HG02588 (cell line): Measurements from ENCODE around the gene MRRF.
A peak's percentile ranks its signal among the peaks of the same experiment; 100 is the strongest.

Experiments used
- ATAC-seq: cut with Tn5 transposase; IDR thresholded peaks from one replicate; pipeline ENCODE4 v1.9.1; 2021; ENCODE audit warnings: mild to moderate bottlenecking, moderate library complexity; ENCODE audit not compliant: unreplicated experiment

MRRF gene, protein sequence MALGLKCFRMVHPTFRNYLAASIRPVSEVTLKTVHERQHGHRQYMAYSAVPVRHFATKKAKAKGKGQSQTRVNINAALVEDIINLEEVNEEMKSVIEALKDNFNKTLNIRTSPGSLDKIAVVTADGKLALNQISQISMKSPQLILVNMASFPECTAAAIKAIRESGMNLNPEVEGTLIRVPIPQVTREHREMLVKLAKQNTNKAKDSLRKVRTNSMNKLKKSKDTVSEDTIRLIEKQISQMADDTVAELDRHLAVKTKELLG

DNA sequence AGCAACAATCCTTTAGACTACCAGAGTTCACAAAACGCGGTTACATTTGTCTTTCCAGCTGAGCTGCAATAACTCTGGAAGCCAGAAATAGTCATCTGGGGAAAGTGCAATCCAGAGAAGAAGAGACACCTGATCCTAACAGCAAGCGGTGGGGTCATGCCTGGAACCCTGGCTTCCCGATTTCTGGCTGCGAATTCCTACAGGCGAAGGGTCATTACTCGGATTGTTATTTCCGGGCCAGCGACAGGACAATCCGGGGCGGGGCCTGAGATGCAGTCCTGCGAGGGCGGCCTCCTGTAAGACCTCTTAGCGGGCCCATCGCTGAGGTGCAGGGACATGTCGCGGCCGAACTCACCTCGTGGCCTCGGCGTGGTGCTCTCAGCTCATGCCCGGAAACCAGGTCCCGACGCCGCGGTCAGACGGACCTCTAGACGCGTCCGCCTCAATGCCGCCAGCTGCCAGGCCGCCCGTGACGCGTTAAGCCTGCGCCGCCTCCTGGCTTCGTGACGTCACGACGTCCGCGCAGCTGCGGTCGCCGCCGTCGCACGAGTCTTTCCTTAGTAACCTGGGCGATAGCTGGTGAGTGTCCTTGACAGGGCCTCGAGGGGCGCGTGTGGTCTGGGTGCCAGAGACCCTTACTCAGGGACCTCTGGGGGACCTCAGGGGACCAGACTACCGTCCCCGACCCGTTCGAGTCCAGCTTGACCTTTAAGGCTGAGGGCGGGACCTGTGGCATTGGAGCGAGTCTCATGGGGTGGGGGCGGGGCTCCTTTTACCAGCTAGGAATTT is at the start of gene MRRF, which contains the start of gene RBM18:
MRRF (plus strand) TSS at position 523 of the 789 bp plus-strand sequence. CDS start 6,010 bp downstream, outside the sequence.
RBM18 (minus strand) TSS at position 481 of the 789 bp plus-strand sequence. CDS start 3,348 bp downstream, outside the sequence.
- peak; percentile 83 for ATAC-seq

DNA sequence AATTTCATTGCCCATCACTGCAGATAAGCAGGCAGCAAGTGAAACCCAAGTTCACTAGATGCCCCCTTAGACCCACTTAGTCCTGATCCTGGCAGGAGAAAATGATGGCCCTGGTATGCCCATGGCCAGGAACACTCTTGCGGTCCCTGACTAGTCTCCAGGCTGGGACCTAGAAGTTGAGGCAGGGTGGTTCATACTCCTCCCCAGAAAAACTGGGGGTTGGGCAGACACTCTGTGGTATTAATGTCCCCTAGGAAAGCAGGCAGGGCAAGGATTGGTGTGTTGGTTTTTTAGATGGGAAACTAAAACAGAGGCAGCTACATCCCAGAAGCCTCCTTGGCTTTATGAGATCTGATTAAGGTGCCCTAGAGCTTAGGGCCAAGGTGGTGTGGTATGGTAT is 49.0 kb upstream of the MRRF start:
- ATAC-seq = no peak

DNA sequence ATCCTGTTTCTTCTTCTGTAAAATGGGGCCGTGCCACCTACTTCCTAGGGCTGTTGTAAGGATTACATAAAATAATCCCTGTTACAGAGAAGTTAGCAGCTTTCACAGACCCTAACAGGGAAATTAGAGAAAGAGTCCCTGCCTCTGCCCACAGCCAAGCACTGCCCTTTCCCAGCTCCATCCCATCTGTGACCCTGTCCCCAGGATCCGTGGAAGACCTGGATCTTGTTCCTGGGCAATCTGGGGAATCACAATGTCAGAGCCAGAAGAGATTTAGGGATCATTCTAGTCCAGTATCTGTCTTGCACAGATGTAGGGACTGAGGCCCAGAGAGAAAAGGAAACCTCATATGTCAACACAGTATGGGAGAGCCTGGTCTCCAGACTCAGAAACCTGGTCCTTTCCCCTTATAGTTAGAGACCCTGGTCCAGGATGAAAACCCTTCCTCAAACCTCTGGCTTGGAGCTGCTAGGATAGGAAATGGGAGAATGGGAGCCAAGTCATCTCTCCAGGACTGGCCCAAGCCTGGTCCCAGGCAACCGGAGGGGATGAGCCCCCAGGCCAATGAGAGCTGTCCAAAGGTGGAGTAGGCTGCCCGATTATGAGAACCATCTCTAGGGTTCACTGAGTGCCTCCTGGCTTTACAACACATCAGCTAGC is 48.4 kb upstream of the MRRF start:
- ATAC-seq = no peak

DNA sequence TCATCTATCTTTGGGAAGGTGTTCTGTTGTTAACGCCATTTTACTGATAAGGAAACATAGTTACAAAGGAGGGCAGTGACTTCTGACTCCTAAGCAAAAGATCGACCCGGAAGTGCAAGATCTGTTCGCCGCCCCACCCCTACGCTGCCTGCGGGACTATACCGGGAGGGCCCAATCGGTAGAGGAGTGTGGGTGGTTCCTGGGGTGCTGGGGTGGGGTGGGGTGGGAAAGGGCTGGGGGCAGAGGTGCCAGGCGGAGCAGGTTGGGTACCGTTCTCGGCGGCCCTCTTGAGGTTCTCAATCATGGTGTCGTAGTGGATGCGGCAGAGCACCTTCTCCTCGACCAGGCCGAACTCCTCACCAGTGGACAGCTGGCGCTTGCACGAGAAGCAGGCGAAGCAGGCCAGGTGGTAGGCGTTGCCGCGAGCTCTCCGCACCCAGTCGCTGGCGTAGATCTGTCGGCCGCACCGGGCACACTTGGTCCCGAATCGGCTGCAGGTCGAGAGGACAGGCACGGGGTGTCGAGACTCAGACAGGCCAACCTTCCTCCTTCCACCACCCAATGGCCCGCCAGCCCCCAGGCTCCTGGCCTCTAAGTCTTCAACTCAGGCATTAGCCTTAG is 47.8 kb upstream of the MRRF start:
- ATAC-seq = no peak

DNA sequence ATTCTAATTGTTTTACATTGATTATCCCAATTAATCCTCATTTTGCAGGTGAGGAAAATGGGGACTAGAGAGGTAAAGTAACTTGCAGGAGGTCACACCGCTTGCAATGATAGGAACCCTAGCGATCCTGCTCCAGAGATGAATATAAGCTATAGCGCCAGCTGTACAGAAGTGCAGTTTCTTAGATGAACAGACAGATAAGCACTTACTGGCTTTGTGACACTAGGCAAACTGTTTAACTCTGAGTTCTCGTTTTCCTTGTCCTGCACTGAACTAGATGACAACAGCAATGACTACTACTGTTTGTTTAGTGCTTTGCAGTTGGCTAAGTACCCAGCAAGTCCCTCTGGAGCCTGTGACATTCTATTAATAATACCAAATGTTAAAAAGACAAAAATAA is 47.0 kb upstream of the MRRF start:
- no peak for ATAC-seq

DNA sequence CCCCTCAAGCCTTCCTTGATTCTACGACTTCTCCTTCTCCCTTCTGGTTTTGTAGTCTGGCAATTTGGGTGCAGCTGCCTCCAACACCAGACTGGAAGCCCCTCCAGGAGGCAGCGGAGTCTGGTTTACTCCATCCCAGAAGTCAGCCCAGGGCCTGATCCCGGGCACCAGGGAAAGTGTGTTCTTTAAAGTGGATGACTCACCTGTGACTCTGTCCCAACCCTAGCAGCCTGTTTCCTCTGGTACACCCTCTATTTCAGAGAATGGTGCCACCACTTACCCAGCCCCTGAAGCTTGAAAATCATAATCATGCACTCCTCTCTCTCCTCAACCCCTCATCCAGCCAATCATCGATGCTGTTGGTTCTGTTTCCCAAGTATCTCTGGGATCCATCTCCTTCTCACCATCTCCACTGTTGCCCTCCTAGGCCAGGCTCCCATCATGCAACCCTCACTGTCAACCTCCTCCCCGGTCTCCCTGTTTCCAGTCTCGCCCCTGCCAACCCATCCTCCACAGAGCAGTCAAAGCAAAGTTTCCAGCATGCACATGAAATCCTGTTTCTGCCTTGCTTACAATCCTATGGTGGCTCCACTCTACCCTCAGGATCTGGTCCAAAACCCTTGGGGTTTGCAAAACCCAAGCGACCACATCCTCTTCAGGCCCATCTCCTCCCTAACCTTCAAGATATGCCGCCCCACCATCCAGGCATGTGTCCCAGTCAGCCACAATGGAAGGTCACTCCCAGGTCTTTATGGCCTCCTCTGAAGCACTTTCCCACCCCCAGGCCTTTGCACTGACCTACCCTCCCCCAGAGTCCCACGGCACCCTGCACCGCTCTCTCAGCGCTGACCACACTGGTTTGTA is 46.4 kb upstream of the MRRF start:
- no peak for ATAC-seq

DNA sequence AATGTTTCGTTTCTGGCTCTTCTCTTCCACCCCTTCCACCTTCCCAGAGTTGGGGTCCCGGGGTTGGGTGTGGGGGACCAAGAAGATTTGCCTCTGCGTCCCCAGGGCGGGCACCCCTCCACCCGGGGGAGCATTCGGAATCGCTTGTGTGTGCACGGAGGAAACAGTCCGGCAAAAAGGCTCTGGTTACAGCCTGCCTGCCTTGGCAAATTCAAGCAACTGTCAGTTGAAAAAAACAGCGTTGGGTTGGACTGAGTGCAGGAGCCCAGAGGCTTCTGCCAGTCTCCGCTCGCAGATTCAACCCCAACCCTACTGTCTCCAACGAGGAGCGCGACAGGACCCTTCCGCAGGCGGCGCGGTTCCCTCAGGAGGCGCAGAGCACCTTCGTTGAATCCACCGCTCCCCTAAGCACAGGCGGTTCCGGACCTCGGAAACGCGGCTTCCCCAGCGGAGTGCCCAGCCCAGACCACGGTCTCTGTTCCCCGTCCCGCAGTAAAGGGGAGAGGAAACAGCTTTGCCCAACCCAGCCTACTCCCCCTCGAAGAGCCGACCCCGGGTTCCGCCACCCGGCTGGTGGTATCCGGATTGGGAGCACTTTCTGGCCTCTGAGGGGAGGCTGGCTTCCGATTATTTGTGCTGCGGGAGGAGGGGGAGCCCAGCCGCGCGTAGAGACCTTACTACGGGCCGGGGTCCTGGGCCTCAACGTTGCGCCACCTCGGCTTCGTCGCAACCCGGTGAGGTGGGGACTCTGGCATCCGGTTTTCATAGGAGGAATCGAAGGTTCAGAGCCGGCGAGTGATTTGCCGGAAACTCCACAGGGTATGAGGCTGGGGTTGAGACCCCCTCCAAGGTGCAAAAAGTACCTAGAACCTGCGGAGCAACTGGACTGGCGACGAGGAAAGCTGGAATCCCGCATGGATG is 45.5 kb upstream of the MRRF start:
- ATAC-seq = no peak

DNA sequence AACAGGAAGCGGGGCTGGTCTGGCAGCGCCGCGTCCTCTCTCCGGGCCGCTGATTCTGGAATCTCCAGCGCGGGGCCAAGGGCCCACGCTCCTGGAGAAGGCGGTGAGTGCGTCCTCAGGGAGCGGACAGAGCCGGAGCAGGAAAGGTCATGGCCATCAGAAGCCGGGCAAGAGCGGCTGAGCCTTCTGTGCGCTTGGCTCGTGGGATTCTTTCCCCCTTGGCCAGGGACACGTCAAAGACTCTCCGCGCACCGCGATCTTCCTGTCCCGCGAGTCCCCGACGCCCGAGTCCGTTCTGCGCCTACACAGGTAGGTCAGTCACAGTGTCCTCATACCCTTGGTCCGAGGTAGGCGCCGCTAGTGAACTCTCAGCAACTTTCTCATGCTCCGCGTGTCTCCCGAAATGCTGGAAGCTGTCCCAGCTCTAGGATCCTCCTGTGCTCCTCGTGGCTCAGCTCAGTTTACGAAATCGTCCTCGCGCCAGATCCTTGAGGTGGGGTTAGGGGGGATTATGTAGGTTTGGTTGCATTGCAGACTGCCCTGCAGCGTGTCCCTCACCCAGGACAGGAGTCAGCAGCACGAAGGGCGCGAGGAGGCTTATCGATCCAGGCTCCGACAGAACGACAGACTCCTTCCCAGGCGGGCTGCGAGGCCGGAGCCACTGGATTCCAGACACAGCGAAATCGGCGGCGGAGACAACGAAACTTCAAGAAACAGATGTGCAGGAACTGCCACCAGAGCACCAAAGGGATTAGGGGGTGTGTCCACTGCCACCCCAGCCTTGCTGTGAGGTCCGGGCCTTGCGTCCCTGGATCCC is 44.6 kb upstream of the MRRF start:
- ATAC-seq = no peak

DNA sequence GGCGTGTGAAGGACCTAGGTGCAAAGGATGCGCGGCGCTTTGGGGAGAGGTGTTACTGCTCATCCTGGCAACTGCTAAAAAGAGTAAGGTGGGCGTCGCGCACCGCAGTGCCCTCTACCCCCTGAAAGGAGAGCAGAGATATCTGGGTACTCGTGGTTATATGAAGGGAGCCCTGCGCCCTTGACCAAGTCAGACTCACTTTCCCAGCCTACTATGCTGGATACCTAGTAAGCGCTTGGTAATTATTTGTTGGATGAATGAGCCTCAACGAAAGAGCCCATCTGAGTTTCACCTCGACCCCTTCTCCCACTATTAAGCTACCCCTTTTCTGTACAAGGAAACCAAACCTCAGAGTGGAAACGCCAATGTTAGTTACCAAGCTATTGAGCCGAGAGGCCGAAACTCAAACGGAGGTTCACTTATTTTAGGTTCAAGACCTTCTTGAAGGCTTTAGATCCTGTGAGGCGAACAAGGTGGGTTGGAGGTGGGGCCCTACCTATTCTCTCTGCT is 44.0 kb upstream of the MRRF start:
- ATAC-seq = no peak

DNA sequence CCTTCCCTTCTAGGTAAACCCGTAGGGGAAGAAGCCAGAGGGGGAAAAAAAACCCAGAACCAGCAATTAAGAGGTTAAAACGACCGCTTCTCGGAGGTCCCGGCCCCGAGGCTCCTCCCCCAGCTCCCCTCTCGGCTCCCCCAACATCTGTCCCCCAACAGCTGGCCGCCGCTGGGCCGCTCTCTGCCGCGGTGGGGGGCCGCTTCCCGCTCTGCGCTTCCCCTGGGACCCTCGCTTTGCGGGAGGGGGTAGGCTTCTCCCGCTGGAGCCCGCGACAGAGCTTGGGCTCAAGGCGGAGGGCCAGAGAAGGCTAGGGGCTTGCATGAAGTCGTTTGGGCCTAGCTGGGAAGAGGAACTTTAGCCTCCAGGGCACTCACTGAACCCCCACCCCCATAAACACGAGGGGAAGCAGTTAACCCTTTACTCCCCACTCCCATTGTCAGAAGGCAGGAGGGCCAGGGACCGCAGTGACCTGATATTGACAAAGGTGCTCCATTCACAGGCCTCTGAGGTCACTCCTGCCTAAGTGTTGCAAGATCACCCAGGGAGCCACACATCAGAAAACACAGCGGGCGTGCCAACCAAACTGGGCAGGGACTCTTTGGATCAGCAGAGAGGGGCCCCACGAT is 43.4 kb upstream of the MRRF start:
- ATAC-seq = no peak

DNA sequence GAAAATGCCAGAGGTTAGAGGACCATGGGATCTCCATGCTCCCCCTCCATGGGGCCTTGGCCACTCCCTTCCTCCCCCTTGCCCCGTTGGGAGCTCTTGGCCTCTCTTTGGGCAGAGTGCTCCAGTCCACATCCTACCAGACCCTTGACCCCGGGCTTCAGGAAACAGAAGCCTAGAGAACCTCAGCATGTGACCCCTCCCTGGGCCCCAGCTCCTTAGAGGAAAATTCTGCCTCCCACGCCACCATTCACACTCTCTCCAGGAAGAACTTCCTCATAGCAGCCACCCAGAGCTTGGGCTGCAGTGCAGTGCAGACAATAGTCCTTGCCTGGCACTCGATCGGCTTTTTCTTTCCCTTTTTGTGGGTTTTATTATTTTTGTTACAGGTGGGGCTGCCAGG is 41.9 kb upstream of the MRRF start:
- ATAC-seq = no peak

DNA sequence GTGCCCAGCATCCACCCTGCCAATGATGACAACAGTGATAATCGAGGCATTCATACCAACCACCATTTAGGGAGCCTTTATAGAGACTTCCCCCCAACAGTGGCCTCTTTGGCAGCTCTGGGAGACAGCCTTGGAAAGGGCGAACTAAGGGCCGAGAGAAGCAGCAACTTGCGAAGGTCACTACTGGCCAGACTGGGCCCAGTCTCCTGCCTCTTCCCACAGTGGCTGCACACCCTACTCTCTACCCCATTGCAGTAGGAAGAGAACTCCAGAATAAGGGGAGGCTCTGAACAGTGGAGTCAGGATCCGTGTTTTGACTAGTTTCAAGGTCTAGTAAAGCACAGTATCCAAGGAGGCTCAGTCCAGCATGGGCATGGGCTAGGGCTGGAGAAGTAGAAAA is 41.2 kb upstream of the MRRF start:
- no peak for ATAC-seq

DNA sequence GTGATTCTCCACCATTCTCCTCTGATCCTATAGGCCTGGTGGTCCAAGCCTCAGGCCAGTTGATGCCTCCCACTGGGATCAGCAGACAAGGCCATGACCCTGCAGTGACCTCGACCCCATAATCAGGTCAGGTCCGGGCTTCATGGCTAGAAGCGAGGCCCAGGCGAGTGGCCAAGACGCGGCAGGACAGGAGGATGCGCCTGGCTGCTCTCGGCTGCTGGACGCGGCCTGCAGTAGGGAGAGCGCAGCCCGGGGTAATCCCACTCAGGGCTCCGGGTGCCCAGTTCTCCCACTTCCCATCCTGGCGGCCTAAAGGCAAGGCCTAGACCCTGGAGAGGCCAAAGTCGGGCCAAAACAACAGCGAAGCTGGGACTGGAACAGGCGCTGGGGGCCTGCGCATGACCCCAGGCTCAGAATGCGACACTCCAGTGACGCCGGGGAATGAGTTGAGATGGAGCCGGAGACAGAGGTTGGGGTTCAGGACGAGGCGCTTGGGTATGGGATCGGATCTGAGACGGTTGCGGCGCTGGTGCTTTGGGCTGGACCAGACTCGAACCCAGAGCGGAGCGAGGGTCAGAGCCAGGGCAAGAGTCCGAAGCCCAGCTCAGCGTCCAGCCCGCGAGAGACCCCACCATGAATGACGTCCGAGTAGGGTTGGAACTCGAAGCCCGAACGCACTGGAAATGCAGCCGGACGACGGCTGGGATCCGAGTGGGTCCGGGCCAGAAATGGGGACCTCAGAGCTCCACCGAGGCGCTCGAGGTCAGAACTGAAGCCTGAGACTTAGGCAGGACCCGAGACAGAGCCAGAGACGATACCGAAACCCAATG is 39.2 kb upstream of the MRRF start:
- no peak for ATAC-seq

DNA sequence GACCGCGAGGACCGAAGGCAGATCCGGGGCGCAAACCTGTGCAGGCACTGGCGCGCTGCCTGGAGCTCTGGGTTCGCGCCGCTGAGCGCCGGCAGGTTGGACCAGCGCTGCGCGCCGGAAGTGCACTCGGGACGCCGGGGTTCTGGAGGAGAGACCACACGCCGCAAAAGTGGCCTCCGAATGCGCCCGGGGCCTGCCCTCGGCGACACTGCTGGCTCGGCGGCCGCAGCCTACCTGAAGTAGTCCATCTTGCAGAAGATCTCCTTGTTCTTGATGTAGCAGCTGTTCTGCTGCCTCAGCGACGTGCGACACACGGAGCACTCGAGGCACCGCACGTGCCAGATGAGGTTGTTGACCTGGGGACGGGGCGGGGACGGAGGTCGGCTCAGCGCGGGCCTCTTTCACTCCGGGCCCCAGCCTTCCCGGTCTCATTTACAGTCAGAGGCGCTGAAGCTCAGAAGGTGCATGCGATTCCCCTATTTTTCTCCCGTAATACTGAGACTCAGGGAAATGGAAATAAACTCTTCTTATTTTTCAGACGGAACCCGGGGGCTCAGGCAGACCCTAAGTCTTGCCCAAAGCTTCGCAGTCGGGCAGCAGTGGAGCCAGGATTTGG is 38.4 kb upstream of the MRRF start:
- ATAC-seq = no peak

DNA sequence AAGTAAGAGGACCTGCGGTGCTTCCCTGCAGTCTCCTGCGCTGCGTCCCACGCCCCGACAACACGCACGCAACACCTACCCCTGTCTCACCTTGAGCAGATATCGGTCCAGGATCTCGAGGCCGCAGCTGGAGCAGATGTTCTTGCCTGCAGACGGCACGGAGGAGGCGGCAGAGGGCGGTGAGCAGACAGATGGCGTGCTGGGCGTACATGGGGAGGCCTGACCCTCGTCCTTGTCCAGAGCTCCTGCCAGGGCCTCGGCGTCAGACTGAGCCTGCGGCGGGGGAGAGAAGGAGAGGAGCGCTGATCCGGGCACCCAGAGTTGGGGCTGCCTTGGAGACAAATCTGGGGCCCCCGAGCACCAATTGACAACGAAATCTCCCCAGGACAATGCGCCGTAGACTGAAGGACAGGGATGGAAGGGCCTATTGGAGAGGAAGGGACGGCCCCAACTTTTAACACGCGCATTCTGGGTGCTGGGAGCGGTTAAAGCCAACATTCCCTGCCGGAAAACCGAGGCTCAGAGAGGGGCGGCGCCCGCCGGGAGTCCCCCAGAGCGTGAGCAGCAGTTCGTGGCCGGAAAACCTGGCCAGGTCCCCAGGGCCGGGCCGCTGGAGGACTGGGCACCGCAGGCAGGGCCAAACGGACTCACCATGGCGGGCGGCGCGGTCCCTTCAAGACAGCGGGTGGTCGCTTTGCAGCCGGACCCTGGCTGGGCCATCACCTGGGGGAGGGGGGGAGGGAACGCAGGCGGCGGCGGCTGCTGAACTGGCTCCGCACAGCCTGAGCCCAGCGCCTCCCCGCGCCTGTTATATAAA is 37.7 kb upstream of the MRRF start:
- ATAC-seq = no peak

DNA sequence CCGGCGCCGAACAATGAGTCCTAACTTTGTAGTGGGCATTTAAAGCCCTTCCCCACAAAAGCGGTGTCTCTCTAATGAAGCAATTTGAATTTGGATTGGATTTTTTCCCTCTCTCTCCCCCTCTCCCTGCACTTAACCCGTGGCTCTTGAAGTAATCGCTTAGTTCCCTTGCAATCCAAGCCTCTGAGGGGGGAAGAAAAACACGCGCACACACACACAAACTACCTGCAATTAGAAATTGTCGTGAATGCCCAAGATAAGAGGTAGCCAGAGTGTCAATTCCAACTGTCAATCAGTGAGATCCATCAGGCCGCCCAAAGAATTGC is 37.1 kb upstream of the MRRF start:
- ATAC-seq = no peak
